Measurements from ENCODE around the gene FEZ2. TPM values are rescaled to one million over a fixed set of nuclear protein-coding genes. Genes with fewer than 3 reads are reported as not detected.

The FEZ2 gene
- total RNA-seq, 1 donor: 62.8 TPM

GRCh38 chr2:36620321-36620720 is 22.4 kb upstream of the FEZ2 start:
- DNase-seq (ENCODE audit: low read depth): no peak
- no peak overlapping the region for H3K4me3 ChIP-seq (ENCODE audit: low read depth, low read length)
- TF ChIP-seq, protein P1, sequence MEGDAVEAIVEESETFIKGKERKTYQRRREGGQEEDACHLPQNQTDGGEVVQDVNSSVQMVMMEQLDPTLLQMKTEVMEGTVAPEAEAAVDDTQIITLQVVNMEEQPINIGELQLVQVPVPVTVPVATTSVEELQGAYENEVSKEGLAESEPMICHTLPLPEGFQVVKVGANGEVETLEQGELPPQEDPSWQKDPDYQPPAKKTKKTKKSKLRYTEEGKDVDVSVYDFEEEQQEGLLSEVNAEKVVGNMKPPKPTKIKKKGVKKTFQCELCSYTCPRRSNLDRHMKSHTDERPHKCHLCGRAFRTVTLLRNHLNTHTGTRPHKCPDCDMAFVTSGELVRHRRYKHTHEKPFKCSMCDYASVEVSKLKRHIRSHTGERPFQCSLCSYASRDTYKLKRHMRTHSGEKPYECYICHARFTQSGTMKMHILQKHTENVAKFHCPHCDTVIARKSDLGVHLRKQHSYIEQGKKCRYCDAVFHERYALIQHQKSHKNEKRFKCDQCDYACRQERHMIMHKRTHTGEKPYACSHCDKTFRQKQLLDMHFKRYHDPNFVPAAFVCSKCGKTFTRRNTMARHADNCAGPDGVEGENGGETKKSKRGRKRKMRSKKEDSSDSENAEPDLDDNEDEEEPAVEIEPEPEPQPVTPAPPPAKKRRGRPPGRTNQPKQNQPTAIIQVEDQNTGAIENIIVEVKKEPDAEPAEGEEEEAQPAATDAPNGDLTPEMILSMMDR (IDR thresholded peaks at IDR 0.05; ENCODE audit: insufficient read depth, low read length): no peak

GRCh38 chr2:36618381-36618780 is 20.4 kb upstream of the FEZ2 start:
- peak; percentile 69 for DNase-seq (ENCODE audit: low read depth)
- TF ChIP-seq, protein P1 (IDR thresholded peaks at IDR 0.05; ENCODE audit: insufficient read depth, low read length): no peak
- no peak overlapping the region for H3K4me3 ChIP-seq (ENCODE audit: low read depth, low read length)

GRCh38 chr2:36616947-36617346 is 19.0 kb upstream of the FEZ2 start:
- DNase-seq (ENCODE audit: low read depth): no peak
- no peak overlapping the region for H3K4me3 ChIP-seq (ENCODE audit: low read depth, low read length)
- TF ChIP-seq, protein P1 (IDR thresholded peaks at IDR 0.05; ENCODE audit: insufficient read depth, low read length): no peak

- TF ChIP-seq, protein P1 (IDR thresholded peaks at IDR 0.05; ENCODE audit: insufficient read depth, low read length): no peak
- no peak overlapping the region for H3K4me3 ChIP-seq (ENCODE audit: low read depth, low read length)
- peak; percentile 77 for DNase-seq (ENCODE audit: low read depth)
Measured at GRCh38 chr2:36615222-36615621, 17.3 kb upstream of the FEZ2 start.

GRCh38 chr2:36613801-36614200 is 15.8 kb upstream of the FEZ2 start:
- H3K4me3 ChIP-seq (ENCODE audit: low read depth, low read length): no peak overlapping the region
- no peak for DNase-seq (ENCODE audit: low read depth)
- TF ChIP-seq, protein P1 (IDR thresholded peaks at IDR 0.05; ENCODE audit: insufficient read depth, low read length): no peak

GRCh38 chr2:36611316-36611990 is 13.5 kb upstream of the FEZ2 start:
- TF ChIP-seq, protein P1 (IDR thresholded peaks at IDR 0.05; ENCODE audit: insufficient read depth, low read length): no peak
- no peak for DNase-seq (ENCODE audit: low read depth)

GRCh38 chr2:36609507-36609906 is 11.5 kb upstream of the FEZ2 start:
- no peak for DNase-seq (ENCODE audit: low read depth)
- TF ChIP-seq, protein P1 (IDR thresholded peaks at IDR 0.05; ENCODE audit: insufficient read depth, low read length): no peak
- H3K4me3 ChIP-seq (ENCODE audit: low read depth, low read length): no peak overlapping the region

More at GRCh38 chr2:36611316-36611990, 13.5 kb upstream of the FEZ2 start:
- no peak overlapping the region for H3K4me3 ChIP-seq (ENCODE audit: low read depth, low read length)
